Keratinocyte (primary cell): ENCODE results near the gene ATP11B.

Source experiments
- EZH2 ChIP-seq: IDR thresholded peaks from one replicate; pipeline ENCODE4 v1.6.1; 2012; ENCODE audit warnings: inconsistent platforms, mild to moderate bottlenecking, low read length, moderate library complexity
- TF ChIP-seq, protein P1 (sequence below), 3 experiments: IDR thresholded peaks in 1 of 3; conservative IDR thresholded peaks in 1 of 3; optimal IDR thresholded peaks in 1 of 3; 2 replicates in 2 of 3; 3 replicates in 1 of 3; pipeline versions ENCODE3 to v1.5.1; 2011; ENCODE audit warnings: low read length in 3 of 3, mild to moderate bottlenecking in 3 of 3, moderate library complexity in 2 of 3, control low read depth in 1 of 3, inconsistent platforms in 1 of 3; ENCODE audit not compliant: insufficient read depth in 2 of 3; ENCODE audit errors: extremely low read depth in 1 of 3

DNA sequence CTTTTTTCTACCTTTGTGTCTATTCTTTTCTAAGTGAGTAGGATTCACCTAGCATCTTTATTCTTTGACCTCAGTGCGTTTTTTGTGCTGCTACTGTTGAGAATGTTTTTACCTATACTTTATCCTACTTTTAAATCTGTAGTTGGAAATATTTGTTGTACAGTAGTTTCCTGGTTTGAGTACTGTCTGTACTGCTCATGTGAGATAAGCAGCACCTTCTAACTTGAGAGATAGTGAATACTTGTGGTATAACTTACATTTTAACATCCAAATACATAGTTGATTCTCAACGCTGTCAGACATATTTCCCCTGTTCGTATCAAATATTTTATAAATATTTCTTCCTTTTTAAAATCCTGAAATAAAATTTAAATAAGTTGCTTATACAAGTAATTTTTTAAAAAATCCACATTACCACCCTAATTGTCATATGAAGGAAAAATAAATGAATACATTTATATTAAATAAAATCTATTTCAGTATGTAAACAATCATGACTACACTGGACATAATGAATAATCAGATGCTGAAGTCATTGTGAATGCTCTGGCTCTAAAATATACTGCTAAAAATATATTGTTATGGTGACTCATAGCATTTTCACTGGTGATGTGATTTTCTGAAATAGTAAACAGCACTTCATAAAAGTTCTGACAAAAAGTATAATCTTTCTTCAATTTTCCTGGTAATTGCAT, 17.4 kb downstream of the ATP11B start:
- TF ChIP-seq, protein P1, sequence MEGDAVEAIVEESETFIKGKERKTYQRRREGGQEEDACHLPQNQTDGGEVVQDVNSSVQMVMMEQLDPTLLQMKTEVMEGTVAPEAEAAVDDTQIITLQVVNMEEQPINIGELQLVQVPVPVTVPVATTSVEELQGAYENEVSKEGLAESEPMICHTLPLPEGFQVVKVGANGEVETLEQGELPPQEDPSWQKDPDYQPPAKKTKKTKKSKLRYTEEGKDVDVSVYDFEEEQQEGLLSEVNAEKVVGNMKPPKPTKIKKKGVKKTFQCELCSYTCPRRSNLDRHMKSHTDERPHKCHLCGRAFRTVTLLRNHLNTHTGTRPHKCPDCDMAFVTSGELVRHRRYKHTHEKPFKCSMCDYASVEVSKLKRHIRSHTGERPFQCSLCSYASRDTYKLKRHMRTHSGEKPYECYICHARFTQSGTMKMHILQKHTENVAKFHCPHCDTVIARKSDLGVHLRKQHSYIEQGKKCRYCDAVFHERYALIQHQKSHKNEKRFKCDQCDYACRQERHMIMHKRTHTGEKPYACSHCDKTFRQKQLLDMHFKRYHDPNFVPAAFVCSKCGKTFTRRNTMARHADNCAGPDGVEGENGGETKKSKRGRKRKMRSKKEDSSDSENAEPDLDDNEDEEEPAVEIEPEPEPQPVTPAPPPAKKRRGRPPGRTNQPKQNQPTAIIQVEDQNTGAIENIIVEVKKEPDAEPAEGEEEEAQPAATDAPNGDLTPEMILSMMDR (optimal IDR thresholded peaks at IDR 0.05 in 1 of 3, IDR thresholded peaks at IDR 0.05 in 1 of 3, conservative IDR thresholded peaks at IDR 0.05 in 1 of 3; ENCODE audit: extremely low read depth in 1 of 3, insufficient read depth in 2 of 3, low read length in 3 of 3) = no peak
- TF ChIP-seq EZH2 = no peak
